HepG2 (cell line): Measurements from ENCODE around the gene SLC24A5. TPM values are rescaled to one million over a fixed set of nuclear protein-coding genes. Genes with fewer than 3 reads are reported as not detected.

Source experiments
- ATAC-seq: fragments of 200-7000 bp; cut with Tn5 transposase; 3 replicates; pipeline ENCODE4 v1.9.1; 2020; ENCODE audit warnings: mild to moderate bottlenecking, moderate library complexity
- BruUV-seq: library from RNA; stranded (reverse); fragments of 400-500 nt; replicated peaks from 2 replicates; lab custom pipeline; 2021; lab: Mats Ljungman, UMichigan
- CTCF ChIA-PET: fragments of 300-600 bp; formaldehyde crosslinking; extraction: SDS; loops from one replicate; lab custom pipeline; 2021; ENCODE audit warnings: low total read pairs, inconsistent platforms, low intra/inter-chr PET ratio; lab: Yijun Ruan, JAX
- POLR2A ChIA-PET: fragments of 350-600 bp; sonication (Branson Sonifier 250); formaldehyde crosslinking; loops from one replicate; lab custom pipeline; 2020; ENCODE audit warnings: antibody characterized with exemption, inconsistent platforms; lab: Yijun Ruan, JAX
- DNase-seq: peaks from one replicate; pipeline ENCODE4 v3.0.0-alpha.2; 2015; ENCODE audit warnings: low spot score
- FAIRE-seq: peaks from 3 replicates; lab custom pipeline; 2011; peaks lifted over from hg19 to GRCh38; lab: Jason Lieb, UNC
- H2AFZ ChIP-seq: one replicate; pipeline ENCODE4 v1.6.1; 2011; ENCODE audit warnings: low read length, inconsistent platforms
- H3K27ac ChIP-seq: fragments of 300-600 bp; 3 replicates; pipeline ENCODE4 v1.8.0; 2011; ENCODE audit warnings: mixed run types, mild to moderate bottlenecking, mixed read lengths, low read length, inconsistent platforms; ENCODE audit not compliant: insufficient read depth; ENCODE audit errors: extremely low read length
- H3K27me3 ChIP-seq, 2 experiments: fragments of 200-600 bp in 1 of 2; 2 replicates in 1 of 2; 3 replicates in 1 of 2; pipeline versions ENCODE4 v1.6.0 to v1.8.0; 2011; ENCODE audit warnings: low read length in 2 of 2, mild to moderate bottlenecking in 2 of 2, moderate library complexity in 2 of 2, inconsistent platforms in 1 of 2; ENCODE audit not compliant: insufficient read depth in 2 of 2, control insufficient read depth in 1 of 2
- H3K36me3 ChIP-seq, 2 experiments: fragments of 200-600 bp in 1 of 2; replicated peaks in 1 of 2; 2 replicates in 1 of 2; 3 replicates in 1 of 2; pipeline versions ENCODE4 v1.5.1 to v1.8.0; 2011; ENCODE audit warnings: low read length in 2 of 2, inconsistent platforms in 1 of 2; ENCODE audit not compliant: insufficient read depth in 2 of 2, control insufficient read depth in 1 of 2
- H3K4me1 ChIP-seq: 2 replicates; pipeline ENCODE4 v1.5.1; 2012; ENCODE audit warnings: low read length, inconsistent platforms; ENCODE audit not compliant: insufficient read depth
- H3K4me2 ChIP-seq: 2 replicates; pipeline ENCODE4 v1.6.0; 2011; ENCODE audit warnings: low read depth, low read length, inconsistent platforms
- H3K4me3 ChIP-seq, 3 experiments: fragments of 200-600 bp in 1 of 3; sonication (generic), shearing (Covaris generic) in 1 of 3; replicated peaks in 1 of 3; 2 replicates each; pipeline ENCODE4 v1.5.1; 2011 to 2016; ENCODE audit warnings: low read length in 3 of 3, inconsistent platforms in 2 of 3, low read depth in 2 of 3, mild to moderate bottlenecking in 2 of 3, control low read depth in 1 of 3, mixed read lengths in 1 of 3; ENCODE audit not compliant: insufficient read depth in 1 of 3
- H3K79me2 ChIP-seq: one replicate; pipeline ENCODE4 v1.6.1; 2011; ENCODE audit warnings: low read length, inconsistent platforms; ENCODE audit not compliant: insufficient read depth
- H3K9ac ChIP-seq: 2 replicates; pipeline ENCODE4 v1.6.0; 2011; ENCODE audit warnings: mild to moderate bottlenecking, low read depth, low read length, inconsistent platforms; ENCODE audit not compliant: insufficient read depth
- H3K9me3 ChIP-seq: 2 replicates; pipeline ENCODE4 v1.5.1; 2012; ENCODE audit warnings: mild to moderate bottlenecking, low read length
- H4K20me1 ChIP-seq: 2 replicates; pipeline ENCODE4 v1.6.0; 2011; ENCODE audit warnings: inconsistent platforms, mild to moderate bottlenecking, low read length, moderate library complexity; ENCODE audit not compliant: insufficient read depth
- GATAD2A ChIP-seq: IDR thresholded peaks from 2 replicates; pipeline ENCODE4 v1.6.1; 2016
- HDAC2 ChIP-seq: sonication (generic); formaldehyde crosslinking; IDR thresholded peaks from 2 replicates; pipeline ENCODE4 v1.4.0; 2020; ENCODE audit warnings: missing genetic modification reagents
- LCORL ChIP-seq, 2 experiments: fragments of 450-650 bp in 1 of 2; sonication (generic) in 1 of 2; formaldehyde crosslinking in 1 of 2; IDR thresholded peaks; 2 replicates each; pipeline versions ENCODE4 v1.5.0 to v1.6.1; 2017 to 2020; ENCODE audit warnings: antibody characterized with exemption in 1 of 2, missing genetic modification reagents in 1 of 2
- PRMT3 ChIP-seq: sonication (generic); formaldehyde crosslinking; IDR thresholded peaks from 2 replicates; pipeline ENCODE4 v1.8.1; 2022; ENCODE audit warnings: low read depth, mild to moderate bottlenecking, moderate library complexity, missing genetic modification reagents, borderline replicate concordance
- WGBS: methylation state at CpG from one replicate; pipeline ENCODE4 v1.1.6; 2017; ENCODE audit warnings: low lambda C conversion rate; 5-methylcytosine and 5-hydroxymethylcytosine counted together
- in situ Hi-C: cut with HindIII; loops from 2 replicates; pipeline ENCODE4 v1.10.0; 2017; ENCODE audit warnings: low pct_unique_long_range_greater_than_20kb; ENCODE audit not compliant: extremely low pct_ligation_motif_present
- intact Hi-C: fragments of 100-400 bp; cut with micrococcal nuclease; formaldehyde crosslinking; loops from one replicate; pipeline ENCODE4 v1.10.0; 2022; ENCODE audit not compliant: unreplicated experiment
- polyA plus RNA-seq, 8 experiments: library from polyadenylated mRNA; depleted of rRNA in 3 of 8; stranded (reverse) in 7 of 8; unstranded in 1 of 8; fragments of >200 nt; fragmentation: Illumina TruSeq in 4 of 8; extraction: Trizol in 4 of 8; gene quantifications; 2 replicates each; pipeline versions ENCODE4 v1.2.1 to v1.2.3, GENCODE V29; 2011 to 2016; ENCODE audit warnings: low read depth in 4 of 8, missing spikeins in 1 of 8, mixed read lengths in 1 of 8; ENCODE audit not compliant: insufficient read depth in 1 of 8
- total RNA-seq, 5 experiments: library from RNA; depleted of rRNA; stranded (reverse); fragments of >200 nt; fragmentation: Illumina TruSeq; extraction: Trizol; gene quantifications; 2 replicates each; pipeline ENCODE4 v1.2.3, GENCODE V29; 2016; ENCODE audit warnings: low read depth in 1 of 5
- TF ChIP-seq, protein P1 (sequence below), 2 experiments: sonication (generic) in 1 of 2; formaldehyde crosslinking in 1 of 2; IDR thresholded peaks; 2 replicates each; pipeline versions ENCODE4 v1.5.1 to v1.6.1; 2011 to 2020; ENCODE audit warnings: borderline replicate concordance in 1 of 2, low read depth in 1 of 2, low read length in 1 of 2, mild to moderate bottlenecking in 1 of 2, missing genetic modification reagents in 1 of 2, moderate library complexity in 1 of 2

Gene SLC24A5
- total and polyA plus RNA-seq, 2 of the 13 experiments (the other 11 are each of a cell fraction or from before 2014, with no cell fraction given), result not detected

DNA sequence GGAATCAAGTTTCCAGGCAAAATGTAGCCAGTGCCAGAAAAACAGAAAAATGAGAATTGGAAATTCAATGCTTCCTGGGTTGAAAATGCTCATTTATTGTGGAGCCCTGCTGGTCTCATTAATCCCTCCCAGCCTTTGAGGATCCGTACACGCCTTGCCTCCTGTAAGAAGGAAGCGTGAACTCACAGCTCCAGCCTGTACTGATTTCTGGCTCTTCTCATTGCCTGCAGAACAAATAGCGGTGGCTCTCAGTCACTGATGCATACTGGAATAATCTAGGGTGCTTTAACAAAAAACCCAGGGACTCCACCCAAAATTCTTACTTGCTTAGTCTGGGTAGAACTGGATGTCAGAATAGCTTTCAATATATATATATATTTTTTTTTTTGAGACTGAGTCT is 29.3 kb upstream of the SLC24A5 start (continued):
- no peak for TF ChIP-seq HDAC2 (CRISPR knock-in tag)
- TF ChIP-seq, all 625 proteins: peak for 0

GRCh38 chr15:48096355-48096786 is 24.4 kb upstream of the SLC24A5 start:
- H3K4me1 ChIP-seq, result no peaks in the 10 kb centered on the region
- ATAC-seq (no peak), DNase-seq (no peak), FAIRE-seq (no peak)
- H3K9me3 ChIP-seq, result no peaks in the 10 kb centered on the region
- H3K4me2 ChIP-seq, result no peak overlapping the region
- H3K9ac ChIP-seq, result no peak overlapping the region
- no peaks in the 10 kb centered on the region for H3K36me3 ChIP-seq
- no peak overlapping the region for H3K4me3 ChIP-seq
- no peaks in the 10 kb centered on the region for H3K79me2 ChIP-seq
- no peak overlapping the region for H3K27ac ChIP-seq
- in situ Hi-C loops, result no loop called here
- 11% methylated on average over 4 of the region's 4 CpGs for WGBS
- H2AFZ ChIP-seq, result no peak overlapping the region
- BruUV-seq, result no TSS peak
- no peaks in the 10 kb centered on the region for H3K27me3 ChIP-seq
- CTCF ChIA-PET, result no interaction called here
- TF ChIP-seq PRMT3 (CRISPR knock-in tag) (no peak), GATAD2A (no peak), LCORL (IDR thresholded peaks at IDR 0.05) (no peak), LCORL (CRISPR knock-in tag; IDR thresholded peaks at IDR 0.05) (no peak)
- TF ChIP-seq, protein P1, sequence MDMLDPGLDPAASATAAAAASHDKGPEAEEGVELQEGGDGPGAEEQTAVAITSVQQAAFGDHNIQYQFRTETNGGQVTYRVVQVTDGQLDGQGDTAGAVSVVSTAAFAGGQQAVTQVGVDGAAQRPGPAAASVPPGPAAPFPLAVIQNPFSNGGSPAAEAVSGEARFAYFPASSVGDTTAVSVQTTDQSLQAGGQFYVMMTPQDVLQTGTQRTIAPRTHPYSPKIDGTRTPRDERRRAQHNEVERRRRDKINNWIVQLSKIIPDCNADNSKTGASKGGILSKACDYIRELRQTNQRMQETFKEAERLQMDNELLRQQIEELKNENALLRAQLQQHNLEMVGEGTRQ (IDR thresholded peaks at IDR 0.05; ENCODE audit: low read depth, low read length), result no peak
- TF ChIP-seq, protein P1 (CRISPR knock-in tag; IDR thresholded peaks at IDR 0.05; ENCODE audit: borderline replicate concordance), result no peak
- intact Hi-C loops, result no loop called here
- POLR2A ChIA-PET, result no interaction called here
- H4K20me1 ChIP-seq, result no peaks in the 10 kb centered on the region
